ENCODE results near the gene FGF14.

FGF14 gene

GRCh38 chr13:101919541-101920181 is 482.2 kb downstream of the FGF14 start:
- H3K27me3 ChIP-seq (replicated peaks; ENCODE audit: control insufficient read depth, insufficient read depth, low read length), result peaks cover 2% of the 10 kb centered on the region
- TF ChIP-seq, protein P1, sequence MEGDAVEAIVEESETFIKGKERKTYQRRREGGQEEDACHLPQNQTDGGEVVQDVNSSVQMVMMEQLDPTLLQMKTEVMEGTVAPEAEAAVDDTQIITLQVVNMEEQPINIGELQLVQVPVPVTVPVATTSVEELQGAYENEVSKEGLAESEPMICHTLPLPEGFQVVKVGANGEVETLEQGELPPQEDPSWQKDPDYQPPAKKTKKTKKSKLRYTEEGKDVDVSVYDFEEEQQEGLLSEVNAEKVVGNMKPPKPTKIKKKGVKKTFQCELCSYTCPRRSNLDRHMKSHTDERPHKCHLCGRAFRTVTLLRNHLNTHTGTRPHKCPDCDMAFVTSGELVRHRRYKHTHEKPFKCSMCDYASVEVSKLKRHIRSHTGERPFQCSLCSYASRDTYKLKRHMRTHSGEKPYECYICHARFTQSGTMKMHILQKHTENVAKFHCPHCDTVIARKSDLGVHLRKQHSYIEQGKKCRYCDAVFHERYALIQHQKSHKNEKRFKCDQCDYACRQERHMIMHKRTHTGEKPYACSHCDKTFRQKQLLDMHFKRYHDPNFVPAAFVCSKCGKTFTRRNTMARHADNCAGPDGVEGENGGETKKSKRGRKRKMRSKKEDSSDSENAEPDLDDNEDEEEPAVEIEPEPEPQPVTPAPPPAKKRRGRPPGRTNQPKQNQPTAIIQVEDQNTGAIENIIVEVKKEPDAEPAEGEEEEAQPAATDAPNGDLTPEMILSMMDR (IDR thresholded peaks at IDR 0.05; ENCODE audit: insufficient read depth, low read length, poor library complexity, severe bottlenecking), result no peak
- no peak for DNase-seq (ENCODE audit: extremely low read depth, insufficient read length)
- no peaks in the 10 kb centered on the region for H3K36me3 ChIP-seq (ENCODE audit: control insufficient read depth, insufficient read depth, low read length)
- H3K4me3 ChIP-seq (replicated peaks; ENCODE audit: low read depth, low read length), result no peak overlapping the region

- no peak for DNase-seq (ENCODE audit: extremely low read depth, insufficient read length)
- H3K27me3 ChIP-seq (replicated peaks; ENCODE audit: control insufficient read depth, insufficient read depth, low read length), result peaks cover 2% of the 10 kb centered on the region
- TF ChIP-seq, protein P1 (IDR thresholded peaks at IDR 0.05; ENCODE audit: insufficient read depth, low read length, poor library complexity, severe bottlenecking), result no peak
- no peaks in the 10 kb centered on the region for H3K36me3 ChIP-seq (ENCODE audit: control insufficient read depth, insufficient read depth, low read length)
- H3K4me3 ChIP-seq (replicated peaks; ENCODE audit: low read depth, low read length), result no peak overlapping the region
These were observed 483.8 kb downstream of the FGF14 start for GRCh38 chr13:101917833-101918661.

DNA sequence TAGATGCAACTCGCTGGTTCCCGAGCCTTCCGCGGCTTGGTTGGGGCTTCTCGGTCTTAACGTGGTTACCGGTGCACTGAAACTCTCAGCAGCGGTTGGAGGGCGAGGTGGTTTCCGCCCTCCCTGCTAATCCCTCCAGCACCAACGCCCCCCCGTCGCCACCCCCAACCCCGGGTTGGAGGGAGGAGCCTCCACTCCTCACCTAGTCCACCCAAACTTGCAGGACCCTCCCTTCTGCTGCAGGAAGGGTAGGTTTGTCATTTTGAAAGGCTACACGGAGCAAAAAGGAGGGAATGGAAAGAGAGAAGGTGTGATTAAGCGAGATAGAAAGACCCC is 484.4 kb downstream of the FGF14 start:
- DNase-seq (ENCODE audit: extremely low read depth, insufficient read length), result no peak
- no peak overlapping the region for H3K4me3 ChIP-seq (replicated peaks; ENCODE audit: low read depth, low read length)
- peaks cover 2% of the 10 kb centered on the region for H3K27me3 ChIP-seq (replicated peaks; ENCODE audit: control insufficient read depth, insufficient read depth, low read length)
- TF ChIP-seq, protein P1 (IDR thresholded peaks at IDR 0.05; ENCODE audit: insufficient read depth, low read length, poor library complexity, severe bottlenecking), result no peak
- H3K36me3 ChIP-seq (ENCODE audit: control insufficient read depth, insufficient read depth, low read length), result no peaks in the 10 kb centered on the region

DNA sequence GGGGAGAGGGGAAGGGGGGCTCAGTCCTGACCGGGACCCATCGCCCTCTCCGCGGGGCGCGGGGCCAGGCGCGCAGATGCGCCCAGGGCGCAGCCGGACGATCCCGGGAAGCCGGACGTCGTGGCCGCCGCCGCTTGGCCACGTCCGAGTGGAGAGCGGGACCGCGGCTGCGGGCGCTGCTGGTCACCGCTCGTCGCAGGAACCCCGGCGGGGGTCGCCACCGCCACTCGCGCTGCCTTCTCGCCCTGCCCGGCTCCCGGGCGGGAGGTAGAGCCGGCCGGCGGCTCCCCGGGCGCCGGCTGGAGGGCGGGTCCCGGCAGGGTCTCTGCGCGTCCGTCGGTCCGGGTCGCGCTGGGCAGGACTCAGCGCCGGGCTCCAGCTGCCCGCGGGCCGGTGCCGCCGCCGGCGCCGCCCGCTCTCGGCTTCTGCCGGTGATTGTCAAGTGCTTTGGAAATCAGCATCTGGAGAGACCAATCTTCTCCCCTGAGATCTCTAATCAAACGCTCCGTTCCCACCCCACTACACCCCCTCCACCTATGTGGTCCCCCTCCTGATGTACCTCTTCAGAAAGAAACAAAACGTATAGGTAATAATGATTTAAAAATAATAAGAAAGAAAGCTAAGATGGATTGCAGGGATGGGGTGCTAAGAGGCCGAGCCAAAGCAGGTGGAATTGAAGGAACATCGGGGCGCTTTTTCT is 484.9 kb downstream of the FGF14 start:
- Histone ChIP-seq H3K36me3 (ENCODE audit: control insufficient read depth, insufficient read depth, low read length) (no peaks in the 10 kb centered on the region), H3K4me3 (replicated peaks; ENCODE audit: low read depth, low read length) (no peak overlapping the region), H3K27me3 (replicated peaks; ENCODE audit: control insufficient read depth, insufficient read depth, low read length) (peaks cover 2% of the 10 kb centered on the region)
- no peak for DNase-seq (ENCODE audit: extremely low read depth, insufficient read length)
- TF ChIP-seq, protein P1 (IDR thresholded peaks at IDR 0.05; ENCODE audit: insufficient read depth, low read length, poor library complexity, severe bottlenecking), result no peak

DNA sequence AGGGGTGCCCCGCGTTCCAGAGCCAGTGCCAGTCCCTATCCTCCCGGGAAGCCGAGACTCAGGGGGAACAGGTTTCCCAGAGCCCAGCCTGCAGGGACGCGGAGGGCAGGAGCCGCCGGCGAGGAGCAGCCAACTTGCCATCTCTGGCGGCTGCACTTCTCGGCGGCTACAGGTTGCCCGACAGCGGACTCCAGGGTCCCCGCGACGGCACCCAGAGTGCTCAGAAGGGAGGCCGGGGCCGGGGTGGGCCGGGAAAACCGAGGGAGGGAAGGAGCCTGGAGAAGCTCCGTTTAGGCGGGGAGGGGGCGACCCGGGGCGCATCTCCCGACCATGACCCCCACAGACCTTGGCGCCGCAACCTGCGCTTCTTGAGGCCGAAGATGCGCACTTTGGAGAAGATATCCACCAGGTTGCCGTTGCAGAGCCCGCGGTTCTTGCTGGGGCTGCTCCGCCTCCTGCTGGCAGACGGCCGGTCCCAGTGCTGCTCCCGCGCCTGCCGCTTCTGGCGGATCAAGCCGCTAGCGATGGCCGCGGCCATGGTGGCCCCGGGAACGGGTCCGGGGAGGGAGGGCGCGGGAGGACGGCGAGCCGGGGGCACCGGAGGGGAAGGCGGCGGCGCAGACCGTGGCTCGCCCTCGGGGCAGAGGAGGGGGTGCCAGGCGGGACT is 485.6 kb downstream of the FGF14 start:
- DNase-seq (ENCODE audit: extremely low read depth, insufficient read length), result no peak
- Histone ChIP-seq H3K27me3 (replicated peaks; ENCODE audit: control insufficient read depth, insufficient read depth, low read length) (peaks cover 2% of the 10 kb centered on the region), H3K4me3 (replicated peaks; ENCODE audit: low read depth, low read length) (no peak overlapping the region), H3K36me3 (ENCODE audit: control insufficient read depth, insufficient read depth, low read length) (no peaks in the 10 kb centered on the region)
- TF ChIP-seq, protein P1 (IDR thresholded peaks at IDR 0.05; ENCODE audit: insufficient read depth, low read length, poor library complexity, severe bottlenecking), result no peak
